ENCODE results near the gene SLC2A4. TPM values are rescaled to one million over a fixed set of nuclear protein-coding genes. Genes with fewer than 3 reads are reported as not detected.

Gene SLC2A4
- total RNA-seq, 1 donor from 2014 or later: 6.1 TPM

- Mint-ChIP-seq H3K27ac (ENCODE audit: unreplicated experiment) (no peak overlapping the region), H3K4me3 (peak overlapping the region; percentile 31), H3K36me3 (ENCODE audit: low read depth) (no peaks in the 10 kb centered on the region), H3K4me1 (peaks cover 22% of the 10 kb centered on the region), H3K9me3 (no peaks in the 10 kb centered on the region), H3K27me3 (ENCODE audit: low read depth) (no peaks in the 10 kb centered on the region)
- TF ChIP-seq CTCF (conservative IDR thresholded peaks at IDR 0.05): no peak
- DNase-seq (ENCODE audit: low read depth, low spot score): no peak
Measured at GRCh38 chr17:7327501-7327900, 46.0 kb downstream of the SLC2A4 start.

- H3K4me3 Mint-ChIP-seq: peak overlapping the region; percentile 93
- TF ChIP-seq CTCF (conservative IDR thresholded peaks at IDR 0.05): no peak
- H3K4me1 Mint-ChIP-seq: peaks cover 22% of the 10 kb centered on the region
- H3K27ac Mint-ChIP-seq (ENCODE audit: unreplicated experiment): peak overlapping the region; percentile 58
- no peaks in the 10 kb centered on the region for H3K36me3 Mint-ChIP-seq (ENCODE audit: low read depth)
- DNase-seq (ENCODE audit: low read depth, low spot score): no peak
- H3K27me3 Mint-ChIP-seq (ENCODE audit: low read depth): no peaks in the 10 kb centered on the region
- H3K9me3 Mint-ChIP-seq: no peaks in the 10 kb centered on the region
Measured at GRCh38 chr17:7328009-7328408, 46.5 kb downstream of the SLC2A4 start.

GRCh38 chr17:7328840-7329373 is 47.4 kb downstream of the SLC2A4 start, which contains the start of gene NEURL4:
Gene NEURL4, minus strand, starts transcription at chr17:7329335. Its CDS starts 23 bp downstream, at chr17:7329312.
- Mint-ChIP-seq H3K4me3 (peak within 1 kb of the TSS; percentile 93), H3K9me3 (no peaks in the 10 kb centered on the region), H3K36me3 (ENCODE audit: low read depth) (no peaks in the 10 kb centered on the region), H3K27ac (ENCODE audit: unreplicated experiment) (peak within 1 kb of the TSS; percentile 99), H3K27me3 (ENCODE audit: low read depth) (no peaks in the 10 kb centered on the region), H3K4me1 (peaks cover 22% of the 10 kb centered on the region)
- no peak for TF ChIP-seq CTCF (conservative IDR thresholded peaks at IDR 0.05)
- DNase-seq (ENCODE audit: low read depth, low spot score): peak; percentile 37

- peak; percentile 95 for DNase-seq (ENCODE audit: low read depth, low spot score)
- H3K9me3 Mint-ChIP-seq: no peaks in the 10 kb centered on the region
- peaks cover 22% of the 10 kb centered on the region for H3K4me1 Mint-ChIP-seq
- H3K27ac Mint-ChIP-seq (ENCODE audit: unreplicated experiment): peak overlapping the region; percentile 99
- no peaks in the 10 kb centered on the region for H3K36me3 Mint-ChIP-seq (ENCODE audit: low read depth)
- H3K4me3 Mint-ChIP-seq: peak overlapping the region; percentile 91
- no peaks in the 10 kb centered on the region for H3K27me3 Mint-ChIP-seq (ENCODE audit: low read depth)
- TF ChIP-seq CTCF (conservative IDR thresholded peaks at IDR 0.05): peak; percentile 15
Measured at GRCh38 chr17:7329374-7329996, 48.0 kb downstream of the SLC2A4 start.

- Mint-ChIP-seq H3K9me3 (no peaks in the 10 kb centered on the region), H3K36me3 (ENCODE audit: low read depth) (no peaks in the 10 kb centered on the region), H3K27ac (ENCODE audit: unreplicated experiment) (peak overlapping the region; percentile 99), H3K4me3 (peak overlapping the region; percentile 91), H3K4me1 (peaks cover 22% of the 10 kb centered on the region), H3K27me3 (ENCODE audit: low read depth) (no peaks in the 10 kb centered on the region)
- DNase-seq (ENCODE audit: low read depth, low spot score): peak; percentile 74
- no peak for TF ChIP-seq CTCF (conservative IDR thresholded peaks at IDR 0.05)
Measured at GRCh38 chr17:7329997-7330637, 48.6 kb downstream of the SLC2A4 start.

Data from neural crest cell (in vitro differentiated cells).